ENCODE results near the gene AQP1. TPM values are rescaled to one million over a fixed set of nuclear protein-coding genes. Genes with fewer than 3 reads are reported as not detected.

Gene AQP1
- polyA plus RNA-seq, 1 donor (not counting 4 experiments of a cell fraction or from before 2014, with no cell fraction given) = 0.07 TPM

- H4K20me1 ChIP-seq (ENCODE audit: control insufficient read depth, extremely low read depth, insufficient read depth, low read length) = no peaks in the 10 kb centered on the region
- dilution Hi-C loops (cut with MboI; ENCODE audit: extremely low pct_ligation_motif_present, low sequenced_read_pairs) = no loop called here
- H3K9me1 ChIP-seq (ENCODE audit: control insufficient read depth, extremely low read depth, insufficient read depth, low read length) = no peaks in the 10 kb centered on the region
- H3K4me2 ChIP-seq (ENCODE audit: control insufficient read depth, extremely low read depth, insufficient read depth, low read depth, low read length) = no peak overlapping the region
- no peak for TF ChIP-seq CTCF (optimal IDR thresholded peaks at IDR 0.05 in 1 of 3, IDR thresholded peaks at IDR 0.05 in 1 of 3, conservative IDR thresholded peaks at IDR 0.05 in 1 of 3; ENCODE audit: extremely low read depth in 1 of 3, insufficient read depth in 2 of 3, low read length in 3 of 3)
- TF ChIP-seq EZH2 (IDR thresholded peaks at IDR 0.05; ENCODE audit: low read length) = no peak
- no peak for DNase-seq (ENCODE audit: low read depth, low spot score)
- H3K4me1 ChIP-seq (ENCODE audit: control insufficient read depth, extremely low read depth, insufficient read depth, low read length) = no peaks in the 10 kb centered on the region
- no peak overlapping the region for H3K4me3 ChIP-seq (ENCODE audit: control insufficient read depth in 2 of 3, extremely low read depth in 1 of 3, insufficient read depth in 2 of 3, low read depth in 1 of 3, low read length in 3 of 3)
- no peaks in the 10 kb centered on the region for H3K79me2 ChIP-seq (ENCODE audit: control insufficient read depth, insufficient read depth, low read length)
- H2AFZ ChIP-seq (ENCODE audit: control insufficient read depth, low read length) = no peak overlapping the region
- no peak overlapping the region for H3K27ac ChIP-seq (ENCODE audit: control insufficient read depth, insufficient read depth, low read length)
- no peak overlapping the region for H3K9ac ChIP-seq (ENCODE audit: control insufficient read depth, extremely low read depth, insufficient read depth, low read length)
- H3K36me3 ChIP-seq (ENCODE audit: control insufficient read depth in 2 of 2, extremely low read depth in 1 of 2, insufficient read depth in 2 of 2, low read length in 2 of 2) = no peaks in the 10 kb centered on the region
- no peaks in the 10 kb centered on the region for H3K9me3 ChIP-seq (ENCODE audit: control insufficient read depth, low read depth, low read length)
- FAIRE-seq = no peak
- peaks cover 9% of the 10 kb centered on the region for H3K27me3 ChIP-seq (ENCODE audit: control insufficient read depth, extremely low read depth, insufficient read depth, low read length)
These were observed 11.6 kb upstream of the AQP1 start for GRCh38 chr7:30900053-30900452.

- H3K4me2 ChIP-seq (ENCODE audit: control insufficient read depth, extremely low read depth, insufficient read depth, low read depth, low read length) = no peak overlapping the region
- H4K20me1 ChIP-seq (ENCODE audit: control insufficient read depth, extremely low read depth, insufficient read depth, low read length) = no peaks in the 10 kb centered on the region
- no peaks in the 10 kb centered on the region for H3K9me1 ChIP-seq (ENCODE audit: control insufficient read depth, extremely low read depth, insufficient read depth, low read length)
- TF ChIP-seq CTCF (optimal IDR thresholded peaks at IDR 0.05 in 1 of 3, IDR thresholded peaks at IDR 0.05 in 1 of 3, conservative IDR thresholded peaks at IDR 0.05 in 1 of 3; ENCODE audit: extremely low read depth in 1 of 3, insufficient read depth in 2 of 3, low read length in 3 of 3) (no peak), EZH2 (IDR thresholded peaks at IDR 0.05; ENCODE audit: low read length) (no peak)
- FAIRE-seq (no peak), DNase-seq (ENCODE audit: low read depth, low spot score) (no peak)
- H3K36me3 ChIP-seq (ENCODE audit: control insufficient read depth in 2 of 2, extremely low read depth in 1 of 2, insufficient read depth in 2 of 2, low read length in 2 of 2) = no peaks in the 10 kb centered on the region
- H3K9me3 ChIP-seq (ENCODE audit: control insufficient read depth, low read depth, low read length) = no peaks in the 10 kb centered on the region
- H3K27ac ChIP-seq (ENCODE audit: control insufficient read depth, insufficient read depth, low read length) = no peak overlapping the region
- dilution Hi-C loops (cut with MboI; ENCODE audit: extremely low pct_ligation_motif_present, low sequenced_read_pairs) = no loop called here
- peaks cover 9% of the 10 kb centered on the region for H3K27me3 ChIP-seq (ENCODE audit: control insufficient read depth, extremely low read depth, insufficient read depth, low read length)
- H3K79me2 ChIP-seq (ENCODE audit: control insufficient read depth, insufficient read depth, low read length) = no peaks in the 10 kb centered on the region
- no peak overlapping the region for H3K4me3 ChIP-seq (ENCODE audit: control insufficient read depth in 2 of 3, extremely low read depth in 1 of 3, insufficient read depth in 2 of 3, low read depth in 1 of 3, low read length in 3 of 3)
- peaks cover 4% of the 10 kb centered on the region for H3K4me1 ChIP-seq (ENCODE audit: control insufficient read depth, extremely low read depth, insufficient read depth, low read length)
- H2AFZ ChIP-seq (ENCODE audit: control insufficient read depth, low read length) = no peak overlapping the region
- no peak overlapping the region for H3K9ac ChIP-seq (ENCODE audit: control insufficient read depth, extremely low read depth, insufficient read depth, low read length)
These were observed 10.8 kb upstream of the AQP1 start for GRCh38 chr7:30900803-30901362.
